Bronchial epithelial cell (primary cell): ENCODE measurements around the gene RPS25. TPM values are rescaled to one million over a fixed set of nuclear protein-coding genes. Genes with fewer than 3 reads are reported as not detected.
"Not testable (repeated sequence)": the region's sequence is repeated elsewhere in the genome, so short reads cannot be mapped to it uniquely, and the experiment has no call there.

ENCODE experiments used
- DNase-seq: peaks from one replicate; pipeline ENCODE4 v3.0.0-alpha.2; 2010; ENCODE audit warnings: low read depth
- FAIRE-seq: peaks from 2 replicates; lab custom pipeline; 2011; peaks lifted over from hg19 to GRCh38; lab: Jason Lieb, UNC
- H3K27me3 ChIP-seq: 2 replicates; pipeline ENCODE4 v1.5.1; 2011; ENCODE audit warnings: low read length; ENCODE audit not compliant: control insufficient read depth, insufficient read depth
- H3K36me3 ChIP-seq: 2 replicates; pipeline ENCODE4 v1.5.1; 2011; ENCODE audit warnings: low read length; ENCODE audit not compliant: control insufficient read depth, insufficient read depth
- H3K4me3 ChIP-seq: 2 replicates; pipeline ENCODE4 v1.5.1; 2011; ENCODE audit warnings: mild to moderate bottlenecking, low read depth, low read length, control low read depth
- total RNA-seq: library from RNA; depleted of rRNA; stranded (reverse); fragments of >200 nt; gene quantifications from 2 replicates; pipeline ENCODE4 v1.2.1, GENCODE V29; 2014
- TF ChIP-seq, protein P1 (sequence below): IDR thresholded peaks from 2 replicates; pipeline ENCODE4 v1.5.1; 2011; ENCODE audit warnings: mild to moderate bottlenecking, moderate library complexity, low read length, control low read depth, inconsistent platforms; ENCODE audit not compliant: insufficient read depth, severe bottlenecking

Gene RPS25
- total RNA-seq, 1 donor from 2014 or later = 1,126 TPM

DNA sequence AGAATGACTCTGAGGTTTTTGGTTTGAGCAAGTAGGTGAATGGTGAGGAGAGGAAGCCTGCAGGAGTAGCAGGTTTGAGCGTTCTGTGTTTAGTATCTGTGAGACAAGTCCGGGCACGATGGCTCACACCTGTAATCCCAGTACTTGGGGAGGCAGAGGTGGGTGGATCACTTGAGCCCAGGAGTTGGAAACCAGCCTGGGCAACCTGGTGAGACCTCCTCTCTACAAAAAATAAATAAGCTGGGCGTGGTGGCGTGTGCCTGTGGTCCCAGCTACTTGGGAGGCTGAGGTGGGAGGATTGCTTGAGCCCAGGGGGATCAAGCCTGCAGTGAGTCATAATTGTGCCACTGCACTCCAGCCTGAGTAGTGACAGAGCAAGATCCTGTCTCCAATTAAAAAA lies 29.9 kb downstream of the RPS25 start:
- H3K4me3 ChIP-seq = no peak overlapping the region
- no peaks in the 10 kb centered on the region for H3K27me3 ChIP-seq
- DNase-seq (peak; percentile 96), FAIRE-seq (peak; percentile 62)
- TF ChIP-seq, protein P1, sequence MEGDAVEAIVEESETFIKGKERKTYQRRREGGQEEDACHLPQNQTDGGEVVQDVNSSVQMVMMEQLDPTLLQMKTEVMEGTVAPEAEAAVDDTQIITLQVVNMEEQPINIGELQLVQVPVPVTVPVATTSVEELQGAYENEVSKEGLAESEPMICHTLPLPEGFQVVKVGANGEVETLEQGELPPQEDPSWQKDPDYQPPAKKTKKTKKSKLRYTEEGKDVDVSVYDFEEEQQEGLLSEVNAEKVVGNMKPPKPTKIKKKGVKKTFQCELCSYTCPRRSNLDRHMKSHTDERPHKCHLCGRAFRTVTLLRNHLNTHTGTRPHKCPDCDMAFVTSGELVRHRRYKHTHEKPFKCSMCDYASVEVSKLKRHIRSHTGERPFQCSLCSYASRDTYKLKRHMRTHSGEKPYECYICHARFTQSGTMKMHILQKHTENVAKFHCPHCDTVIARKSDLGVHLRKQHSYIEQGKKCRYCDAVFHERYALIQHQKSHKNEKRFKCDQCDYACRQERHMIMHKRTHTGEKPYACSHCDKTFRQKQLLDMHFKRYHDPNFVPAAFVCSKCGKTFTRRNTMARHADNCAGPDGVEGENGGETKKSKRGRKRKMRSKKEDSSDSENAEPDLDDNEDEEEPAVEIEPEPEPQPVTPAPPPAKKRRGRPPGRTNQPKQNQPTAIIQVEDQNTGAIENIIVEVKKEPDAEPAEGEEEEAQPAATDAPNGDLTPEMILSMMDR = no peak
- H3K36me3 ChIP-seq = no peaks in the 10 kb centered on the region

DNA sequence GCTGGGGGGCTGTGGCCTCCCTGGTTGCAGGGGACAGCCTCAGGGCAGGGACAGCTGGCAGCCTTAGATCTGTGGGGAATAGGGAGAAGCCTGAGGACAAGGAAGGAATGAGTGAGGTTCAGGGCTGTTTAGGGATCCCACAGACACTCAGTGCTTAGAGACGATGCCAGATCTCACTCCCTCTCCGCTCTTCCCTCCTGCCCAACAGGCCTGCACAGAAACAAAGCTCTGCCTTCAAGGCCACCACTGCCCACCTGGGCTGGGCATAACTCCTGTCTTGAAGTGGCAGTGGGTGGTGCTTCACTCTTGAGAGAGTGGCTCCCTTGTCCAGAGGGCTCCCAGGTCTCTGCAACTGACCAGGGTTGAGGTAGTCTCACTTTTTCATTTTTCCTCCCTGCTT lies 33.3 kb downstream of the RPS25 start:
- TF ChIP-seq, protein P1 = no peak
- FAIRE-seq (no peak), DNase-seq (no peak)
- Histone ChIP-seq H3K27me3 (peaks cover 2% of the 10 kb centered on the region), H3K36me3 (no peaks in the 10 kb centered on the region), H3K4me3 (no peak overlapping the region)

DNA sequence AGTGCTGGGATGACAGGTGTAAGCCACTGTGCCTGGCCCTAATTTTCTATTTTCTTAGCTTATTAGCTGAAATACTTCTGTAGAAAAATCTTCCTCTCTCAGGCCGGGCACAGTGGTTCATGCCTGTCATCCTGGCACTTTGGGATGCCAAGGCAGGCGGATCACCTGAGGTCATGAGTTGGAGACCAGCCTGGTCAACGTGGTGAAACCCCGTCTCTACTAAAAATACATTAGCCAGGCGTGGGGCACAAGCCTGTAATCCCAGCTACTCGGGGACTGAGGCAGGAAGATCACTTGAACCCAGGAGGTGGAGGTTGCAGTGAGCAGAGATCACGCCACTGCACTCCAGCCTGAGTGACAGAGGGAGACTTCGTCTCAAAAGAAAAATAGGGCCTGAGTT lies 33.8 kb downstream of the RPS25 start:
- H3K4me3 ChIP-seq, H3K27me3 ChIP-seq, FAIRE-seq, DNase-seq, H3K36me3 ChIP-seq: not testable (repeated sequence)

DNA sequence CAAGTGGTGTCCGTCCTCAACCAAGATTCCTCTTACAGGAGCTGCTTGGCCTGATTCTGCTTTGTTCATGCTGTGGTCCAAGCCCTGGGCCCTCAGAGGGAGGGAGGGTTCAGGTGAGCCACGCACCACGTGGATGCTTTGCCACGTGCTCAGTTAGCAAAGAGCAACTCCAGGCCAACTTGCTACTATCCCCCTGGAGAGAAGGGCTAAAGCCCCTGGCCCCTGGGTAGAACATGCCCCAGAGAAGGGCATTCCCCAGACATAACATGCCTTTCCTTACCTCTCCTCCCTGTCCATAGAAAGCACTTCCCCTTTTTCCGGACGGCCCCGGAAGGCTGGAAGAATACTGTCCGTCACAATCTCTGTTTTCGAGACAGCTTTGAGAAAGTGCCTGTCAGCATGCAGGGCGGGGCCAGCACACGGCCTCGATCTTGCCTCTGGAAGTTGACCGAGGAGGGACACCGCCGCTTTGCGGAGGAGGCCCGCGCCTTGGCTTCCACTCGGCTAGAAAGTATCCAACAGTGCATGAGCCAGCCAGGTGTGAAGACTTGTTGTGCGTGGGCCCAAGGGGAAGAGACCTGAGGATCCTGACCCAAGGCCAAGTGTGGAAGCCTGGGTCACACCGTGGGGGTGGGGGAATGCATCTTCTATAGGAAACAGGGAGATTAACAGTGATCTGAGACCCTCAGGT lies 37.8 kb downstream of the RPS25 start:
- Histone ChIP-seq H3K27me3 (peaks cover 4% of the 10 kb centered on the region), H3K36me3 (no peaks in the 10 kb centered on the region), H3K4me3 (no peak overlapping the region)
- DNase-seq = no peak
- FAIRE-seq = peak; percentile 58
- TF ChIP-seq, protein P1 = no peak

DNA sequence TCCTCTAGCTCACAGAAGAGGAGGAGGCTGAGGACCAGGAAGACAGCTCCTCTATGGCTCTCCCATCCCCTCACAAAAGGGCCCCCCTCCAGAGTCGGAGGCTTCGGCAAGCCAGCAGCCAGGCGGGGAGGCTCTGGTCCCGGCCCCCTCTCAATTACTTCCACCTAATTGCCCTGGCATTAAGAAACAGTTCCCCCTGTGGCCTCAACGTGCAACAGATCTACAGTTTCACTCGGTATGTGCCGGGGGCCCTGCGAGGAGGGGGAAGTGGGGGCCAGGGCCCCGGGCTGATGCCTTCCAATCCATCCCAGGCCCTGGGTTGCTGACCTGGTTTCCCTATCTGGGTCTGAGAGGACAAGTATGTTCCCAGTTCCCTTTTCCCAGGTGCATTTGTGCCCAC lies 38.7 kb downstream of the RPS25 start:
- Histone ChIP-seq H3K36me3 (no peaks in the 10 kb centered on the region), H3K4me3 (no peak overlapping the region), H3K27me3 (peaks cover 4% of the 10 kb centered on the region)
- TF ChIP-seq, protein P1 = no peak
- DNase-seq = no peak
- FAIRE-seq = no peak

DNA sequence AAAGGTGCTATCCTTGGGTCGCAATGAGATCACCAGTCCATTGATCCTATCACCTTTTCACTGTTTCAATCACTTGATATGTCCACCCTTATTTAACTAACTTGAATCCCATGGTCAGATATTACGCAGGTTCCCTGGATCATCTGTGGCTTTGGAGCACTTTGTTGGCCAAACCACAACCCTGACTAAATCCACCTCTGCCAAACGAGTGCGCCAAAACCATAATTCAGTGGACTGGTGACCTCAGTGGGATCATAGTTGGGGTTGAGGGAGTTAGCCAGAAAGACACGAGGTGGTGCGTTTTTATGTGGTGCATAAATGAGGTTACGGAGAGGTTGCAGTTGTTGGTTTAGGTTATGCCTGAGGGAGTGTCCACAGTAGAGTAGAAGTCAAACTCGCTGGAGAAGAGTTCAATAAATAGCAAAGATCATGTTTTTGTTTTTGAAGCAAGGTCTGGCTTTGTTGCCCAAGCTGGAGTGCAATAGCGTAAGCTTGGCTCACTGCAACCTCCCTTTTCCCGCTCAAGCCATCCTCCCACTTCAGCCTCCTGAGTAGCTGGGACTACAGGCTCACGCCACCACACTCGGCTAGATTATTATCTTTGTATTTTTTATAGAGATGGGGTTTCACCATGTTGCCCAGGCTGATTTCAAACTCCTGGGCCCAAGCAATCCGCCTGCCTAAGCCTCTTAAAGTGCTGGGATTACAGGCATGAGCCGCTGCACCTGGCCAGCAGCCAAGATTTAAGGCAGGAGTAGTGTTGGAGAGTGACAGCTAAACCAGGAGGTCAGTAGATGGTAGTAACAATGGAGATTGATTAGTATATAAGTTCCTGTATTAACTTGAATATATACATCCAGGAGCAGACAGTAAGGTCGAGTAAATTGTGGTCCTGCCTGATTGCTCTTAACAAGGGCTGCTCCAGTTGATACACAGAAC lies 42.1 kb downstream of the RPS25 start:
- TF ChIP-seq, protein P1 = no peak
- Histone ChIP-seq H3K36me3 (no peaks in the 10 kb centered on the region), H3K4me3 (no peak overlapping the region), H3K27me3 (peaks cover 4% of the 10 kb centered on the region)
- no peak for DNase-seq
- peak; percentile 32 for FAIRE-seq
